Measurements from ENCODE around the gene STKLD1. TPM values are rescaled to one million over a fixed set of nuclear protein-coding genes. Genes with fewer than 3 reads are reported as not detected.

The STKLD1 gene
- total and polyA plus RNA-seq, 9 of the 15 experiments (the other 6 are each of a cell fraction or from before 2014, with no cell fraction given), result 0.10 to 0.65 (median 0.33) TPM; not detected in 2

DNA sequence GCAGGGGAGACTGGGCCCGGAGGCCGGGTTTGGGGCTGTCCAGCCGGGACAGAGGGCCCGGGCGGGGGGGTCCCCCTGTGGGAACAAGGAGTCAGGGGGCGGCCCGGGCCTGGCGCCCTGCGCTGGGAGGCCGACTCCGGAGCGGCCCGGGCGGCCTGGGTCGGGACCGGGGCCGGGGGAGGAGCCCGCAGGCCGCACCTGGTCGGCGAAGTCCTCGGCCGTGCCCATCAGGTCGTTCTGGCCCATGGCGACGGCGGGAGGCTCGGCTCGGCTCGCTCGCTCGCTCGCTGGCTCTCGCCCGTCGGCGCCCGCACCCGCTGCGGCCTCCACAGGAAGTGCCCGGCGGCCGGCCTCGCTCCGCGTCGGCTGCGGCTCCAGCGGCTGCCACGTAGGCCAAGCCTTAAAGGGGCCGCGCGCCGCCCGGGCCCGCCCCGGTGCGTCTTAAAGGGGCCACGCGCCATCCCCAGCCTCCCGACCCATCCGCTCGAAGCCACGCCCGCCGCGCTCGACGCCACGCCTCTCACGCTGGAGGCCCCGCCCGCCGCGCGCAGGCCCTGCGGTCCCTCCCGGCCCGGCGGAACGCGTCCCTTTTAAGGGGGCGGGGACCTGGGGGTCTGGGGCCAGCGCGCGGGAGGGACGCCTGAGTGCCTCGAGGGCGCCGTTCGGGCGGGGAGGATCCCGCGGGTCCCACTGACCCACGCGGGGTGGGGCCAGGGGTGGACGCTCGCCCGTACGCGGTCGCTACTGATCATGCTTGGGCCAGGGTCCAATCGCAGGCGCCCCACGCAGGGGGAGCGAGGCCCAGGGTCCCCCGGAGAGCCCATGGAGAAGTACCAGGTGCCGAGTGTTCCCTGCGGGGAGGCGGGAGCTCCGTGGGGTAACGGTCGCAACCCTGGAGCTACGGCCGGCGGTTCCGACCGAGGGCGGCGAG, at the start of gene STKLD1, which contains the start of gene SURF4 (continued):
- TF ChIP-seq, protein P1, sequence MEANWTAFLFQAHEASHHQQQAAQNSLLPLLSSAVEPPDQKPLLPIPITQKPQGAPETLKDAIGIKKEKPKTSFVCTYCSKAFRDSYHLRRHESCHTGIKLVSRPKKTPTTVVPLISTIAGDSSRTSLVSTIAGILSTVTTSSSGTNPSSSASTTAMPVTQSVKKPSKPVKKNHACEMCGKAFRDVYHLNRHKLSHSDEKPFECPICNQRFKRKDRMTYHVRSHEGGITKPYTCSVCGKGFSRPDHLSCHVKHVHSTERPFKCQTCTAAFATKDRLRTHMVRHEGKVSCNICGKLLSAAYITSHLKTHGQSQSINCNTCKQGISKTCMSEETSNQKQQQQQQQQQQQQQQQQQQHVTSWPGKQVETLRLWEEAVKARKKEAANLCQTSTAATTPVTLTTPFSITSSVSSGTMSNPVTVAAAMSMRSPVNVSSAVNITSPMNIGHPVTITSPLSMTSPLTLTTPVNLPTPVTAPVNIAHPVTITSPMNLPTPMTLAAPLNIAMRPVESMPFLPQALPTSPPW (CRISPR knock-in tag; IDR thresholded peaks at IDR 0.05), result peak; percentile 85
- TF ChIP-seq PURB (CRISPR knock-in tag; IDR thresholded peaks at IDR 0.05; ENCODE audit: low read depth) (no peak), TAF9B (IDR thresholded peaks at IDR 0.05; ENCODE audit: partially characterized antibody) (no peak), RBM34 (IDR thresholded peaks at IDR 0.05; ENCODE audit: borderline replicate concordance, insufficient read depth, low read length) (no peak), ZNF263 (CRISPR knock-in tag; IDR thresholded peaks at IDR 0.05; ENCODE audit: borderline replicate concordance) (peak; percentile 66; the same call in 1 of the 2 replicates), COPS2 (conservative IDR thresholded peaks at IDR 0.05) (no peak), ZNF282 (CRISPR knock-in tag; IDR thresholded peaks at IDR 0.05) (peak; percentile 25; the same call in 1 of the 2 replicates), ZNF23 (CRISPR knock-in tag; IDR thresholded peaks at IDR 0.05) (no peak), IFI16 (CRISPR knock-in tag; IDR thresholded peaks at IDR 0.05) (no peak), MTA2 (IDR thresholded peaks at IDR 0.05; ENCODE audit: low read depth) (no peak), ZNF561 (CRISPR knock-in tag; conservative IDR thresholded peaks at IDR 0.05) (no peak), TGIF2 (CRISPR knock-in tag; IDR thresholded peaks at IDR 0.05) (peak; percentile 91; the same call in 1 of the 2 replicates), SETDB1 (IDR thresholded peaks at IDR 0.05; ENCODE audit: low read length) (no peak), EWSR1 (IDR thresholded peaks at IDR 0.05; ENCODE audit: borderline replicate concordance, low read depth, partially characterized antibody) (no peak), U2AF2 (optimal IDR thresholded peaks at IDR 0.05; ENCODE audit: low read depth, low read length) (no peak), PPARD (CRISPR knock-in tag; IDR thresholded peaks at IDR 0.05) (no peak), HLTF (IDR thresholded peaks at IDR 0.05) (no peak), ZNF699 (CRISPR knock-in tag; IDR thresholded peaks at IDR 0.05; ENCODE audit: insufficient replicate concordance) (no peak), ARNT (IDR thresholded peaks at IDR 0.05) (no peak), BRCA1 (IDR thresholded peaks at IDR 0.05) (no peak), BRCA1 (CRISPR knock-in tag; IDR thresholded peaks at IDR 0.05) (no peak), PHB (CRISPR knock-in tag; IDR thresholded peaks at IDR 0.05) (no peak)
- TF ChIP-seq, protein P2, sequence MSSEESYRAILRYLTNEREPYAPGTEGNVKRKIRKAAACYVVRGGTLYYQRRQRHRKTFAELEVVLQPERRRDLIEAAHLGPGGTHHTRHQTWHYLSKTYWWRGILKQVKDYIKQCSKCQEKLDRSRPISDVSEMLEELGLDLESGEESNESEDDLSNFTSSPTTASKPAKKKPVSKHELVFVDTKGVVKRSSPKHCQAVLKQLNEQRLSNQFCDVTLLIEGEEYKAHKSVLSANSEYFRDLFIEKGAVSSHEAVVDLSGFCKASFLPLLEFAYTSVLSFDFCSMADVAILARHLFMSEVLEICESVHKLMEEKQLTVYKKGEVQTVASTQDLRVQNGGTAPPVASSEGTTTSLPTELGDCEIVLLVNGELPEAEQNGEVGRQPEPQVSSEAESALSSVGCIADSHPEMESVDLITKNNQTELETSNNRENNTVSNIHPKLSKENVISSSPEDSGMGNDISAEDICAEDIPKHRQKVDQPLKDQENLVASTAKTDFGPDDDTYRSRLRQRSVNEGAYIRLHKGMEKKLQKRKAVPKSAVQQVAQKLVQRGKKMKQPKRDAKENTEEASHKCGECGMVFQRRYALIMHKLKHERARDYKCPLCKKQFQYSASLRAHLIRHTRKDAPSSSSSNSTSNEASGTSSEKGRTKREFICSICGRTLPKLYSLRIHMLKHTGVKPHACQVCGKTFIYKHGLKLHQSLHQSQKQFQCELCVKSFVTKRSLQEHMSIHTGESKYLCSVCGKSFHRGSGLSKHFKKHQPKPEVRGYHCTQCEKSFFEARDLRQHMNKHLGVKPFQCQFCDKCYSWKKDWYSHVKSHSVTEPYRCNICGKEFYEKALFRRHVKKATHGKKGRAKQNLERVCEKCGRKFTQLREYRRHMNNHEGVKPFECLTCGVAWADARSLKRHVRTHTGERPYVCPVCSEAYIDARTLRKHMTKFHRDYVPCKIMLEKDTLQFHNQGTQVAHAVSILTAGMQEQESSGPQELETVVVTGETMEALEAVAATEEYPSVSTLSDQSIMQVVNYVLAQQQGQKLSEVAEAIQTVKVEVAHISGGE (CRISPR knock-in tag; IDR thresholded peaks at IDR 0.05), result peak in 1 of 3 experiments; percentile 54; a peak in 3 of 6 replicates
- TF ChIP-seq, protein P3, sequence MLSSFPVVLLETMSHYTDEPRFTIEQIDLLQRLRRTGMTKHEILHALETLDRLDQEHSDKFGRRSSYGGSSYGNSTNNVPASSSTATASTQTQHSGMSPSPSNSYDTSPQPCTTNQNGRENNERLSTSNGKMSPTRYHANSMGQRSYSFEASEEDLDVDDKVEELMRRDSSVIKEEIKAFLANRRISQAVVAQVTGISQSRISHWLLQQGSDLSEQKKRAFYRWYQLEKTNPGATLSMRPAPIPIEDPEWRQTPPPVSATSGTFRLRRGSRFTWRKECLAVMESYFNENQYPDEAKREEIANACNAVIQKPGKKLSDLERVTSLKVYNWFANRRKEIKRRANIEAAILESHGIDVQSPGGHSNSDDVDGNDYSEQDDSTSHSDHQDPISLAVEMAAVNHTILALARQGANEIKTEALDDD (IDR thresholded peaks at IDR 0.05), result no peak

Measured in K562 (cell line).